GM18498 (cell line): ENCODE measurements around the gene KLHL10.
"Not testable (repeated sequence)": the region's sequence is repeated elsewhere in the genome, so short reads cannot be mapped to it uniquely, and the experiment has no call there.

Experiments
- ATAC-seq: cut with Tn5 transposase; IDR thresholded peaks from one replicate; pipeline ENCODE4 v1.9.1; 2021; ENCODE audit warnings: mild to moderate bottlenecking, moderate library complexity; ENCODE audit not compliant: unreplicated experiment

The KLHL10 gene

DNA sequence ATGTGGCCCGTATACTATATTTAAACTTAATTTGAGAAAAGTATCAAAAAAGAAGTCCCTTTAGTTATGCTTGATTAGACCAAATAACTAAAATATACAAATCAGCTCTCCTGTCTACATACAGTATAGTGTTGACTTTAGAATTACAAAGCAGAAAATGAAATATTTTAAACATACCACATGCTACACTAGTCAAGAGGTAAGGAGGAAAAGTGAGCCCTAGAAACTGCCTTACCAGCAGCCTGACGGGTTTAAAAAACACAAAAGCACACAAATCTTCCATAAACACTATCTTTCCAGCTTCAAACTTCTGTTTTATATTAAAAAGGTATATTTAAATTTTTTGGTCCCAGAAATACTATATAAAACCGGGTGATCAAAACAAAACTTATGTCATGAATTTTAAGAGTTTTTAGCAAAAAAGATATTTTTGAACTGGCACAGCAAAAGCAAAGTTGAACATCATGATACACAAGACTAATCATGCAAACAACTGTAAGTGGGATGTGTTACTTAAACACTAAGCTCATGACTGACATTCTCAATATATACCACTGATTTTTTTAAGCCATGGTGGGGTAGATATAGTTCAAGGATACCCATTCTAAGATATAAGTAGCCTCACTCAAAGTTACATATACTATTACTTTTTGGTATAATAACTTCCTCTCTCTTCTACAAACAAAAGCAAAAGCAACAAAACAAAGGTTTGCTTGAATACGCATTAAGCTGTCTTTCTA is 11.8 kb downstream of the KLHL10 start:
- ATAC-seq: no peak

DNA sequence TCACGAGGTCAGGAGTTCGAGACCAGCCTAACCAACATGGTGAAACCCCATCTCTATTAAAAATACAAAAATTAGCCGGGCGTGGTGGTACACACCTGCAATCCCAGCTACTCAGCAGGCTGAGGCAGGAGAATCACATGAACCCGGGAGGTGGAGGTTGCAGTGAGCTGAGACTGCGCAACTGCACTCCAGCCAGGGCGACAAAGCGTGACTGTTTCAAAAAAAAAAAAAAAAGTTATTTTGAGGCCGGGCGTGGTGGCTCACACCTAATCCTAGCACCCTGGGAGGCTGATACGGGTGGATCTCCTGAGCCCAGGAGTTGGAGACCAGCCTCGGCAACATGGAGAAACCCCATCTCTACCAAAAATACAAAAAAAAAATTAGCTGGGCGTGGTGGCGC is 13.8 kb downstream of the KLHL10 start:
- ATAC-seq: not testable (repeated sequence)

DNA sequence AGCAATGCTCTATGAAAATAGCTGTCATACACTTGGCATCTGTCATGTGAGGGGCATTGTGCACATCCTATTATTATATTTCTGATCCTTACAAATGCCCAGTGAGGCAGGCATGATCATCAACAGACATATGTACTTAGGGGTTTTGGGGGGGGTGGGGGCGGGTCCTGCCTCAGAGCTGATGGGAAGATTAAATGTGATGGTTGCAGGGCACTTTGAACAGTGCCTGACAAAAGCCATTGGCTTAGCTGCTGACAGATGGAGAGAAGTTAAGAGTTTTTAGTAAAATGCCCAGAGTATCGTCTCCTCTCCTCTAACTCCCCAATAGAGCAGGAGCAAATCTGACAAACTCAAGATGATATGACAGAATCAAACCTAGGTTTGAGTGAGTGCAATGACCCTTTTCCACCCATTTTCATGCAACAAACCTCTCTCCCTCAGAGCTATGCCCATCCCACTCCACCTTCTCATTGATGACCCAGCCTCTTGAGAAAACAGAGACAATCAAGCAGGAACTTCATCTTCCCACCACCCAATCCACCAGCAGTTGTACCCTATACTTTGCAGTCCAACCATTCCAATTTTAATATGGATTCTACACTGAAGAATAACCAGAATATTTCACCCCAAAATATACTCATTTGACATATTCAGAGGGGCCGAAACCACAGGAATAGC is 22.8 kb downstream of the KLHL10 start:
- ATAC-seq: no peak

DNA sequence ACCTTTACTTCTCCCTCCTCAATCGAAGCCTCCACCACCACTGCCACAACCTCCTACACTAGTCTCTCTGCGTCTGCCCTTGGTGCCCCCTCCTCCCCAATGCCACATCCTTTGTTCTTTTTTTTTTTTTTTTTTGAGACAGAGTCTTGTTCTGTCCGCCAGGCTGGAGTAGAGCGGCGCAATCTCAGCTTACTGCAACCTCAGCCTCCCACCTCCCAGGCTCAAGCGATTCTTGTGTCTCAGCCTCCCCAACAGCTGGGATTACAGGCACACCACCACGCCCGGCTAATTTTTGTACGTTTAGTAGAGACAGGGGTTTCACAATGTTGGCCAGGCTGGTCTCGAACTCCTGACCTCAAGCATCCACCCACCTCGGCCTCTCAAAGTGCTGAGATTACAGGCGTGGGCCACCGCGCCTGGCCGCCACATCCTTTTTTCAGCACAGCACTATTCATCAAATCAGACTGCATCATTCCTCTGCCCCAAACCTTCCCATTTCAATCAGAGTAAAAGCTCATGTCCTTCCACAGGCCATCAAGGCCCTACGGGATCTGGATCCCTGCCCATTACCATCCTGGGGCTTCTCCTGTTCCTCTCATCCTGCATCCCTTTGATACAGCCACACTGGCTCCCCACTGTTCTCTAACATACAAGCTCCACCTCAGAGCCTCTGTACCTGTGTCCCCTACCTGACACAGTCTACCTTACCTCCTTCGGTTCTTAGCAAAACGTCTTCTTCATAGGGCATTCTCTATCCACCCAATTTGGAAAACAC is 25.6 kb downstream of the KLHL10 start:
- no peak for ATAC-seq

DNA sequence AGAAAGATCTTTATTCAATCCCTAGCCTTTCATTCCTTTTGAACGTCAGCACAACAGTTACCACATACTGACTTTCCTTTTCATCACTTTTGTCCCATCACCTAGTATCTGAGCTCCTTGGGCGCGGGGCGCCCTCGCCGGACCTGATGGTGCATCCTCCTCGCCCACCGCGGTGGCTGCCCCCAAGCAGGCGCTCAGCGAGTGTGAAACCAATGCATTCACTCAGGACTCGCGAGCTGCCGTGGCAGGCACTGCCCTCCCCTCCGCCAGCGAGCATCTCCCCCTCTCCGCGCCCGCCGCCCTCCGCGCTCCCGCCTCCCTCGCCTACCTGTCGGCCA is 26.8 kb downstream of the KLHL10 start:
- ATAC-seq: no peak

DNA sequence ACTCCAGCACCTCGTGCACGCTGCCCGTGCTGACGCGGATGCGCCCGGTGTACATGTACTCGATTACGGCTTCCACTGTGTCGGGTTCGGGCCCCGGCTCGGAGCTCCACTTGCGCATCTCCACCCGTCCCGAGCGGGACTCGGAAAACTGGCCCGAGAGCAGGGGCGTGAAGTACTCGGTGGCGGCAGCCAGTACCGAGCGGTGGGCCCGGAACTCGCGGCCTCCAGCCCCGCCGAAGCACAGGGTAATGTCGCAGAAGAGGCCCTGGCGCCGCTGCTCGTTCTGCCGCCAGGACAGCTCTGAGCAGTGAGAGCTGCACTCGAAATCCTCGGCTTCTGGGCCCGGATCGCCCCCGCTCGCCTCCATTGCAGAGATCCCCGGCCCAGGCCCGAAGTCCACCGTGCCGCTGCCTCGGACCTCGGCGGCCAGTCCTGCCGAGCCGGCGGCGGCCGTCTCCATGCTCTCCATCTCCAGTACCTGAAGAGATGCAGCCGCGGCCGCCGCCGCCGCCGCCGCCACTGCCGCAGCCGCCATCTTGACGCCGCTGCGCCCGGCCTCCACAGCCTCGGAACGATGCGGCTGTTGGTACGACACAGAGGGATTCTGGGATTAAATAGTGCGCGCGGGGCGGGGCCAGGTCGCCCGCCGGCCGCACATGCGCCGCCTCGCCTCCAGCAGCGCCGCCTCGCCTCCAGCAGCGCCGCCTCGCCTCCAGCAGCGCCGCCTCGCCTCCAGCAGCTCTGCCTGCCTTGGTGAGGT is 27.4 kb downstream of the KLHL10 start, which contains the start of gene KLHL11:
TSS of gene KLHL11 (minus strand) at position 588 of the 760 bp plus-strand sequence. CDS start at position 535, 53 bp downstream.
- ATAC-seq: peak; percentile 91

DNA sequence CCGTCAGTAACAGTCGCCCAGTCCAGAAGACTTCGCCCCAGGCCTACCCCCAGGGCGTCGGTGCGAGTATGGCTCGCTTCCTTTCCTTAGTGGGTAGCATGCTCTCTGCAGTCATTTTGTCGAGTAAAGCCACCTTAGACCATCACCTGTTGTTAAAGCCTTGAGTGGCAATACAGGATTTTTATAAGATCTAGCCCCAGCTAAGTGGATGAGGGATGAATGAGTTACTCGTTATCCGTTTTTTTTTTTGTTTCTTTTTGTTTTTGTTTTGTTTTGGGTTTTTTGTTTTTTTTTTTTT is 27.9 kb downstream of the KLHL10 start:
- ATAC-seq: no peak

DNA sequence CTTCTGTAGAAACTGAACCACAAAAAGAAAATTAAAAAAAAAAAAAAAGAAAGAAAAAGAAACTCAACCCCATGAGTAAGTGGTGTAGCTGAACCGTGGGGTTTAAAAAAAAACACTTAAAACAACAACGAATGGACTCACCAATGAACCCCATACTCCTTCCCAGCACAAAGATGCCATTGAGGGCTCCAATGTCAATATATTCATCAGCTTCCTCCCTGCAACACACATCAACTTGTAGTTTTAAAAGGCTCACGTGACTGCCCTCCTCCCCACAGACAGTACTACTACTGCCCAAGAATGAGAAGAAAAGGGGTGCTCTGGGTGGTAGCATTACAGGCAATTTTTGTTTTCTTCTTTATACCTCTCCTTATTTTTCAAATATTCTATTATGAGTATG is 30.9 kb downstream of the KLHL10 start:
- ATAC-seq: no peak

DNA sequence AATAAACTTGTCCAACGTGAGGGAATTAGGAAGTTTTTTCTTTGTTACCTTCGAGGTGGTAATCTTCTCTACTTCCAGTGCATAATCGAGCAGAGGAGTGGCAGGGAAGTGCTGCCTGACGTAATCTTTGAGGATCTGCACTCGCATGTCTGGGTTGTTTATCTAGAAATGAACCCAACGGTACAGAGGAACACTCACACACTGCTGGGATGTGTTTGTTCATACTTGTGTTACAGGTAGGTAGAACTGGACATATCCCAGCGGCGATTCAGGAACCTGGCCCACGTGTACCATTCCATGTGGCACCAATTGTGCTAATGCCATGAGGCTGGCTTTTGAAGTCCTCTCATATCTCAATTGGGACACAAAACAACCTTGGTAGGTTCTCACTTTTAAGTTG is 31.8 kb downstream of the KLHL10 start:
- no peak for ATAC-seq

DNA sequence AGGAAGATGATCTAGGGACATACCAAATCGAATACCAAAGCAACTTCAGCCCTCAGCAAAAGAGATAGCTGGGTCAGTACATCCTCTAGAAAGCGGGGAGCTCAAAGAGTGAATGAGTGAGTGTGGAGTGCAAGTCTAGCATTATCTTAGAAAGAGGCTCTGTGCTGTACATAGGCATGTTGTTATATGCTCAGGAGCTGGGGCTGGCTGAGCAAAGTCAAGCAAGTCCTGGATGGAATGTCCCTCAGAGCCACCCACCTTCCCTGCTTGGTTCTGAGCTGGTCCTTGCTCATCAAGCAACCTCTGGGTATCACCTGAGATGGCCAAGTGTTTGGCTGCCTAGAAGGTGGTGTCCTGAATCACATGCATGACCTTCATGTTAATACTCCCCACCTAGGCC is 32.5 kb downstream of the KLHL10 start:
- no peak for ATAC-seq

DNA sequence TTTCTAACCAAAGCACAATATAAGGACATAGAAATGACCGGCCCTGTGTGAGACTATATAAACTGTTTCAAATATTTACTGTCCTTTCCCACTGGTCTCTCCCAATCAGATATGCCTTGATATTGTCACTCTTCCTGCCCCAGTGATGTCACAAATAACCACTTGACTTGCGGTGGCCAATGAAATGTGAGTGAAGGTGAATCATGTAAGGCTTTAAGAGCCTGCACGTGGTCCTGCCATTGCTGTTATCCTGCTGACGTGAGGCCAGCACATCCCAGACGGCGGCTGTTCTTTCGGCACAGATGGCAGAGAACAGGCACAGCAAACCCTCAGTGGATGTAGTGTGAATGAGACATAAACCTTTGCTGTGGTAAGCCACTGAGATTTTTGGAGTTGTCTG is 33.0 kb downstream of the KLHL10 start:
- ATAC-seq: no peak

DNA sequence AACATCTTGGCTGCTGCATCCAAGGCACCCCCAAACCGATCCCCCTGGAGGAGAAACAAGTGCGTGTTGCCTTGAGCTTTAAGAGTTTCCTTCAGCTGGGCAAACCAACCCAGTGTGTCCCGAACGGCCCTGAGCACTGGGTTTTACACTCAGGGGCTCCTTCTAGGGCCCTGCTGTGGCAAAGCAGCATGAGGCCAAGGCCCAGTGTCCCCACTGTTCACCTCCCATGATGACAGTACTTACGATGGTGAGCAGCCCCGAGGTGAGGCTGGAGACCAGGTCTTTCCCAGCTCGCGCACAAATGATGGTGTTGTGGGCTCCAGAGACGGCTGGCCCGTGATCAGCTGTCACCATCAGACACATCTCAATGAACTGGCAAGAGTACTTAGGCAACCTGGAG is 34.2 kb downstream of the KLHL10 start:
- no peak for ATAC-seq

DNA sequence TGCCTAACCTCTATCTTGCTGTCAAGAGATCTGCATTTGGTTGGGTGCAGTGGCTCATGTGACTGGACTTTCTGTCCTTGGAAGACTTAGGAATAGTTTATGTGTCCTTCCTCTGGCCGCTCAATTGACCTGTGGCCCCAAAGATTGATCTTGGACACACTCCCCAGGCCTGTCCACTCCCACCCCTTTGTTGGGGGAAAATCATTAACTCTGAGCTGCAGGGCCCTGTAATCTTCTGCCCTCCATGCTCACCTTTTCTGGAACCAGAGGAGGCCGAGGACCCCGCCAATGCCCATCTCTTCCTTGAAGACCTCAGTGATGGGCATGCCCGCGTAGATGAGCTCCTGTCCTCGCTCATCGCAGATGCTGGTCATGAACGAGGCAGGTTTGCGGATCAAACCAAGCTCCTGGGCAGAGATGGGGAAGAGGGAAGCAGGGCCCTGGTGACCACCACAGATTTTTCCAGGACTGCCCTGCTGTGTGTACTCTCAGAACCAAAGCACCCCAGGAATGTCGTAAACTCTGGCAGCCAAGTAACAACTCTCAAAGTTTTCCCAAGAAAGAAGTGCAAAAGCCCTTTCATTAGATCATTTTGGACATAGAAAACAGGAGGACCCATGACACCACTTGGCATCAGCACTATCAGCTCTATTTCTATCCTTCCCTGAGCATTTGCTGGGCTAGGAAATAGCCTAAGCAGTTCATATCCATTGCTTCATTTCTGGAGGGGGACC is 36.1 kb downstream of the KLHL10 start:
- no peak for ATAC-seq

DNA sequence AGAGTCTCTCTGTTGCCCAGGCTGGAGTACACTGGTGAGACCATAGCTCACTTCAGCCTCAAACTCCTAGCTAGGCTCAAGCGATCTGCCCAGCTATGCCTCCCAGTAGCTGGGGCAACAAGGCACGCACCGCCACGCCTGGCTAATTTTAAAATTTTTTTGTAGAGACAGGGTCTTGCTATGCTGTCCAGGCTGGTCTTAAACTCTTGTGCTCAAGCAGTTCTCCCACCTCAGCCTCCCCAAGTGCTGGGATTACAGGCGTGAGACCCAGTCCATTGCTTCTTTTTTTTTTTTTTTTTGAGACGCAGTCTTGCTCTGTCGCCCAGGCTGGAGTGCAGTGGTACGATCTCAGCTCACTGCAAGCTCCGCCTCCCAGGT is 36.7 kb downstream of the KLHL10 start:
- not testable (repeated sequence) for ATAC-seq

DNA sequence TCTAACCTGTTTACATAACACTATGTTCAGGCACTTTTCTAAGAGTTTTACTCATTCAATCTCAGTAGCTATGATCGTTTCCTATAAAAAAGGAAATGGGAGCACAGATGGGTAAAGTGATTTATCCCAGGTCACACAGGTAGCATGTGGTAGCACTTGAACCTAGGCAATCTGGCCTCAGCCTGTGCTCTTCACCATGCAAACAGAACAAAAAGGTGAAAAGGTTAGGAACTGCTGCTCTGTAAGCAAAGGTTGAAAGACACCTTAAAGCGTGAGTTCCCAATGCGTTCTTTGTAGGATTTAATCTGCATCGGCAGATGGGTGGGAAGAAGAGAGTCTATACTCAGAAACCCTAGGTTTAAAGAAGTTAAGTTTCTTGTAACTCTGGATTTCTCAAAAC is 42.5 kb downstream of the KLHL10 start:
- ATAC-seq: no peak

DNA sequence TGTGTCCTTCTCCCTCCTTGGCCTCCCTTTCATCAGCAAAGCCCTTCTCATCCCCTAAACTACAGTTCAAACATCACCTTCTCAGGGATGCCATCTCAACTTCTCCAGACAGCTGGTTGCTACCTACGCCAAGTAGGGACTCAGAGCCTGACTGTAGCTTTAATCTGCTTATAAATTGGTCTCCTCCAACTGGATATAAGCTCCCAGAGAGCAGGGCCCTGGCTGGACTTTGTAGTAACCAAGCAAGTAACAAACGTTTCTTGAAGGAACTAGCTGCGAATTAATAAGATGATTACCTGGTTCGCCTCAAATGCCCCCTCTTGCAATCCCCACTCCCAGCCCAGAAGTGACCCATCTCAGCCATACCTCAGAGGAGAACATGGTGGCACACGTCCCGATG is 45.1 kb downstream of the KLHL10 start:
- ATAC-seq: no peak

DNA sequence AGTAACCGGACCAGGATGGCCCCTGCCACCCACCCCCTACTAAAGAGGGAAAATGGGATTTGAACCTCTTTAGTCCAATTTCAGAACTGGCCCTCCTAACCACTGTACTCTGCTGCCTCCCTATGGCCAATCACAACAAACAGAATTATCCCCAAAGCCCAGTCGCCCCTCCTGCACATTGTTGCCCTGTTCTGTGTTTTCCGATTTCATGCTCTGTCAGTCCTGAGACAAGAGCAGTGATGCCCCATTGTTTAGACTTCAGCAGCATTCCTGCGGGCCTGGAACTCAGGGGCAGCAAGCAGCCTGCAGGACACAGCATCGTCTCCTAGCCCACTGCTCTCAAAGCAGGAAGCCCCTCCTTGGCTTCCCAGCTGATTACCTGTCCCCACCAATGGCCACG is 48.1 kb downstream of the KLHL10 start:
- no peak for ATAC-seq

DNA sequence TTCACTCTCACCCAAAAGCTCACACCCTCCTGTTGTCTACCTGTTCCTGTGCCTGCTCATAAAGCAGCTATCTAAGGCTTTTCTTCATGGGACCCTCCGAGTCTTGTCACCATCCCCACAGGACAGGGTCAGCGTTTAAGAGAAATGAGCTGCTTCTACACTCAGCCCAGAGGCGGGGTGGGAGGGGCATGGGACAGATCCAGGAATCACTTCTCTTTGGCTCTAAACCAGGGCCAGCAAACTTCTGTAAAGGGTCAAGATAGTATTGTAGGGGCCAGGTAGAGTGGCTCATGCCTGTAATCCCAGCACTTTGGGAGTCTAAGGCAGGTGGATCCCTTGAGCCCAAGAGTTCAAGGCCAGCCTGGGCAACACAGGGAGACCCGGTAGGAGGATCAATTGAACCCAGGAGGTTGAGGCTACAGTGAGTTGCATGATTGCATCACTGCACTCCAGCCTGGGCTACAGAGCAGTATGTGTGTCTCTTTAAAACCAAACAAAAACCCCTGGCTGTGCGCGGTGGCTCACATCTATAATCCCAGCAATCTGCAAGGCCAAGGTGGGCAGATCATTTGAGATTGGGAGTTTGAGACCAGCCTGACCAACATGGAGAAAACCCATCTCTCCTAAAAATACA is 50.8 kb downstream of the KLHL10 start:
- ATAC-seq: no peak

DNA sequence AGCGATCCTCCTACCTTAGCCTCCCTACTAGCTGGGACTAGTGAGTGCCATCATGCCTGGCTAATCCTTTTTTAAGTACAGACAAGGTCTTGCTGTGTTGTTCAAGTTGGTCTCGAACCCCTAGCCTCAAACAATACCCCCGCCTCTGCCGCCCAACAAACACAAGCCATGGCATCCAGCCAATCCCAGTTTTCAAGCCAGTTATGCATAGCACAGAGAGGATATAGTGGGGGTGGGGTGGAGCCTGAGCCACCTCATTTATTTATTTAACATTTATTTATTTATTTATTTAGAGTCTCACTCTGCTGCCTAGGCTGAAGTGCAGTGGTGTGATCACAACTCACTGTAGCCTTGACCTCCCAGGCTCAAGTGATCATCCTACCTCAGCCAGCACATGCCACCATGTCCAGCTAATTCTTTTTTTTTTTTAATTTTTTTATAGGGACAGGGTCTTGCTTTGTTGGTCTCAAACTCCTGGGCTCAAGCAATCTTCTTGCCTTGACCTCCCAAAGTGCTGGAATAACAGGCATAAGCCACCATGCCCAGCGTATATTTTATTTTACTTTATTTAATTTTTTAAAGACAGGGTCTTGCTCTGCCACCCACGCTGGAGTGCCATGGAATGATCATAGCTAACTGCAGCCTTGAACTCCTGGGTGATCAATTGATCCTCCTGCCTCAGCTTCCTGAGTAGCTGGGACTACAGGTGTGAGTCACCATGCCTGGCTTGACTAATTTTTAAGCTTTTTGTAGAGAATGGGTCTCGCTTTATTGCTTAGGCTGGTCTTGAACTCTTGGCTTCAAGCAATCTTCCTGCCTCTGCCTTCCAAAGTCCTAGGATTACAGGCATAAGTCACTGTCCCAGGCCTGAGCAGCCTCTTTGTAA is 53.8 kb downstream of the KLHL10 start:
- ATAC-seq: no peak
